Esophagus squamous epithelium (tissue), 4 donors: ENCODE measurements around the gene KLF6.

Experiments used
- POLR2A ChIP-seq, 4 donors: fragments of 450-650 bp; IDR thresholded peaks; one replicate each; pipeline ENCODE4 v1.6.1; 2017; ENCODE audit warnings: antibody characterized with exemption in 4 of 4, mild to moderate bottlenecking in 4 of 4, moderate library complexity in 3 of 4
- TF ChIP-seq, protein P1 (sequence below), 6 experiments: fragments of 450-650 bp in 4 of 6; fragments of 200-600 bp in 2 of 6; sonication (generic) in 2 of 6; IDR thresholded peaks; one replicate each; pipeline ENCODE4 v1.5.1; 2016 to 2019; ENCODE audit warnings: antibody characterized with exemption in 6 of 6, mild to moderate bottlenecking in 4 of 6, moderate library complexity in 4 of 6

DNA sequence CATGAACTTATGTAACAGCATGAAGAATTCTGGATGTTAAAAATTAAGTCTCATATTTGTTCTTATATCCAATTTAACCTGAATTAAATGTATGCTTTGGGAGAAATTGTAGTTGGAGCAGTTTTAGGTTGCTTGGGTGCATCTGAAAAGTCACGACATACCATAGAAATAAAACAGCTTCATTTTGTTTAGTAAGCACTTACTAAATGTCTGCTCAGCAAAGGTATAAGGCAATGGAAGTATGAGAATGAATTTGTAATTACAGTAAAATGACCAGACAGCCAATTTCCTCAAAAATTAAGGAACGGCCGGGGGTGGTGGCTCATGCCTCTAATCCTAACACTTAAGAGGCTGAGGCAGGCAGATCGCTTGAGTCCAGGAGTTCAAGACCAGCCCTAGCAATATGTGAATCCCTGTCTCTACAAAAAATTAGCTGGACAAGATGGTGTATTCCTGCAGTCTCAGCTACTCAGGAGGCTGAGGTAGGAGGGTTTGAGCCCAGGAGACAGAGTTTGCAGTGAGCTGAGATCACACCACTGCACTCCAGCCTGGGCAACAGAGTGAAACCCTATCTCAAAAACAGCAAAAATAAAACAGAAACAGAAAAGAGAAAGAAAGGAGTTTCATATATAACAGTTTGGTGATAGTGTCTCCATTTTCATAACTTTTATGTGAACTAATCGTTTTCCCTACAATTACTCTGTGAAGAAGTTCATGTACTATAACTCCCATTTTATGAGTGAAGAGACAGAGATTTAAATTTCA lies 47.2 kb upstream of the KLF6 start:
- TF ChIP-seq POLR2A (IDR thresholded peaks at IDR 0.05), result no peak
- TF ChIP-seq, protein P1, sequence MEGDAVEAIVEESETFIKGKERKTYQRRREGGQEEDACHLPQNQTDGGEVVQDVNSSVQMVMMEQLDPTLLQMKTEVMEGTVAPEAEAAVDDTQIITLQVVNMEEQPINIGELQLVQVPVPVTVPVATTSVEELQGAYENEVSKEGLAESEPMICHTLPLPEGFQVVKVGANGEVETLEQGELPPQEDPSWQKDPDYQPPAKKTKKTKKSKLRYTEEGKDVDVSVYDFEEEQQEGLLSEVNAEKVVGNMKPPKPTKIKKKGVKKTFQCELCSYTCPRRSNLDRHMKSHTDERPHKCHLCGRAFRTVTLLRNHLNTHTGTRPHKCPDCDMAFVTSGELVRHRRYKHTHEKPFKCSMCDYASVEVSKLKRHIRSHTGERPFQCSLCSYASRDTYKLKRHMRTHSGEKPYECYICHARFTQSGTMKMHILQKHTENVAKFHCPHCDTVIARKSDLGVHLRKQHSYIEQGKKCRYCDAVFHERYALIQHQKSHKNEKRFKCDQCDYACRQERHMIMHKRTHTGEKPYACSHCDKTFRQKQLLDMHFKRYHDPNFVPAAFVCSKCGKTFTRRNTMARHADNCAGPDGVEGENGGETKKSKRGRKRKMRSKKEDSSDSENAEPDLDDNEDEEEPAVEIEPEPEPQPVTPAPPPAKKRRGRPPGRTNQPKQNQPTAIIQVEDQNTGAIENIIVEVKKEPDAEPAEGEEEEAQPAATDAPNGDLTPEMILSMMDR (IDR thresholded peaks at IDR 0.05), result no peak
